Stimulated activated naive CD8-positive, alpha-beta T cell treated with anti-CD3 and anti-CD28 coated beads, Interleukin-15, Interleukin-2, amounts not matched to agents 100 U/mL and 50 U/mL, for 24 hours (primary cell): ENCODE data around the gene HAGH.

Experiments
- ATAC-seq: fragments of 150-1000 bp; cut with Tn5 transposase; one replicate; pipeline ENCODE4 v1.10.0; 2021
- DNase-seq: peaks from one replicate; pipeline ENCODE4 v3.0.0; 2021

HAGH gene

DNA sequence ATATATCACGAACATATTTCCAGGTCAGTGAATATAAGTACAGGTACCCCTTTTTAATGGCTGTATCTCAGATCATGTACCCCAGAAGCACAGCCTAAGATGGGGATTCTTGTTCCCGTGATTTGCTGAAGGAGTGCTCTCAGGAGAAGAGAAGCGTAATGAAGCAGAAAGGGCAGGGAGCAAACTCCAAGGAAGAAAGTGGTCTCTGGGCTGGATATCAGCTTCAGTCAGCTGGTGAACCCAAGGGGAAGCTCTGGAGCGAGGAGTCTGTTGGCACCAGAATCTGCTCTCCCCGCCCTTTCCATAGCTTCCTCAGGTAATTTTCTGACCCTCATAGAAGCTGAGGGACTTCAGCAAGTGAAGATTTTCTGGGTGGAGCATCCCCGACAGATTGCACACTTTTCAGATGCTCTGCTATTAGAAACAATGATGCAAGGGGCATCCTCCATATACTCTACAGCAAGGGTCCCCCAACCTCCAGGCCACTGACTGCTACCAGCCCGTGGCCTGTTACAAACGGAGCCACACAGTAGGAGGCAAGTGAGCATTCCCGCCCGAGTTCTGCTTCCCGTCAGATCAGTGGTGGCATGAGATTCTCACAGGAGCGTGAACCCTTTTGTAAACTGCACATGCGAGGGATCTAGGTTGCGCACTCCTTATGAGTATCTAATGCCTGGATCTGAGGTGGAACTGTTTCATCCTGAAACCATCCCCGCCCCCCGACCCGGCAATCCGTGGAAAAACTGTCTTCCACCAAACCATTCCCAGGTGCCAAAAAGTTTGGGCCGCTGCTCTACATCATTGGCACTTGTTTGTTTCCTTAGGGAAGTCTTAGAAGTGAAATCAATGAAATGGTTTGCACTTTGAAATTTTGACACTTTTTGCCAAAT, 4.8 kb upstream of the HAGH start:
- DNase-seq (no peak), ATAC-seq (no peak)

DNA sequence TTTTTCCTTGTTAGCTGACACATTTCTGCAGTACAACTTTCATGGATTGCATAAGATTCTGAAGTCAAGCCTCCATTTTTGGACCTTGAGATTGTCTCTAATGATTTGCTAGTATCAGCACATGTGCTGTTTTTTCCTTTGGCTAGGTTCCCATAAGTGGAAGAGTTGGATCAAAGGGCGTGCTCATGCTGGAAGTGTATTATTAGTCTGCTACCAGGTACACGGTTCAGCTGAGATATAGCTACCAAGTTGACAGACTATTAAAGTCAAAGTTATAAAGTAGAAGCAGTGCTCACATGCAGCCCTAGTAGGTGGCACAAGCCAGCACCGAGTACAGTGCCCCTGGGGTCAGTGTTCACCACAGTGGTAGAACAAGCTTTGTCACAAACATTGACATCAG, 3.6 kb upstream of the HAGH start:
- DNase-seq: no peak
- ATAC-seq: no peak

GRCh38 chr16:1828645-1829410, 2.2 kb upstream of the HAGH start:
- ATAC-seq (no peak), DNase-seq (no peak)

- ATAC-seq (peak; percentile 77), DNase-seq (peak; percentile 62)
Measured at GRCh38 chr16:1825864-1826690, 548 bp downstream of the HAGH start.

DNA sequence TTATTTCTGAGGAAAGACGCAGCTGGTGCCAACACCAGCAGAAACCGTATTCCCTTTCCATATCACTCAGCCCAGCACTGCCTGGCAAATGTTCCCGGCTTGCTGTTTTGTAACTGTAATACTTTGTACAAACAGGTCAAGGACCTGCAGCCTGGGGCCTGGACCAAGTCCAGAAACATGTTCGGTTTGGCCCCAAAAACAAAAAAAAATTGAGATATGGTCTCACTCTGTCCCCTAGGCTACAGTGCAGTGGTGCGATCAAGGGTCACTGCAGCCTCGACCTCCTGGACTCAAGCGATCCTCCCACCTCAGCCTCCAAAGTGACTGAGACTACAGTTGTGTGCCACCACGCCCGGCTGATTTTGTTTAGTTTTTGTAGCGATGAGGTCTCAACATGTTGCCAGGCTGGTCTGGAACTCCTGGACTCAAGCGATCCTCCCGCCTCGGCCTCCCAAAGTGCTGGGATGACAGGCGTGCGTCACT, 1.2 kb downstream of the HAGH start:
- ATAC-seq: no peak
- DNase-seq: no peak

- ATAC-seq (no peak), DNase-seq (peak; percentile 28)
Measured at GRCh38 chr16:1823821-1824220, 2.8 kb downstream of the HAGH start.

GRCh38 chr16:1822801-1823200, 3.8 kb downstream of the HAGH start:
- no peak for DNase-seq
- ATAC-seq: no peak

DNA sequence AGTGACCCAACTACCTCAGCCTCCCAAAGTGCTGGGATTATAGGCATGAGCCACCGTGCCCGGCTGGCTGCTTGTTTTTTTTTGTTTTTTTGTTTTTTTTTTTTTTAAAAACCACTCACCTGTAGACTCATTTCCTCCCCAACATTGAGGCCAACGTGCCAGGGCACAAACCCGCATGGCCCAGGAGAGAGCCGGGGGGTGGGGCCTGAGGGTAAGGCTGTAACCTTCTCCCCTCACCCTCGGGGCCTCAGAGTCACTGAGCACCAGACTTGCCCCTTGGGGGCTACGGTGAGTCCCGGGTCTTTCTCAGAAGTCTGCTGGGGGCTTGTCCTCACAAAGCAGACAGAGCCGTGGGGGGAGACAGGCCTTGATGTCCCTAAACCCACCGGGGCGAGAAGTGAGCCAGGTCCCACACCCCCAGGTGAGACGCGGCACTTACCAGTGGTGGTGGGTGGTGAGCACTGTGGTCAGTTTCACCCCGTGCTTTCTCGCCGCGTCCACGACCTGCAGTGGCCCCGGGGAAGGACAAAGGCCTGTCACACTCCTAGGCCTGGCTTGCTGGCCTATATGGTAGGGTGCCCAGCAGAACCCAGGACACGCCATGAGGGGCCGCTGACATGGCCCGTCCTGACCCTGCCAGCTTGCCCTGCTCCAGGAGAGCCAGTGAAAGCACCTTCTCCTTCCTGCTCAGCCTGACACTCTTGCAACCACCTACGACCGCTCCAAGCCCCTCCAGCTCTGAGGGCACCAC, 4.6 kb downstream of the HAGH start:
- DNase-seq (no peak), ATAC-seq (no peak)

GRCh38 chr16:1820946-1821290, 5.7 kb downstream of the HAGH start:
- DNase-seq (no peak), ATAC-seq (no peak)

- DNase-seq (no peak), ATAC-seq (no peak)
Measured at GRCh38 chr16:1820096-1820945, 6.3 kb downstream of the HAGH start.

DNA sequence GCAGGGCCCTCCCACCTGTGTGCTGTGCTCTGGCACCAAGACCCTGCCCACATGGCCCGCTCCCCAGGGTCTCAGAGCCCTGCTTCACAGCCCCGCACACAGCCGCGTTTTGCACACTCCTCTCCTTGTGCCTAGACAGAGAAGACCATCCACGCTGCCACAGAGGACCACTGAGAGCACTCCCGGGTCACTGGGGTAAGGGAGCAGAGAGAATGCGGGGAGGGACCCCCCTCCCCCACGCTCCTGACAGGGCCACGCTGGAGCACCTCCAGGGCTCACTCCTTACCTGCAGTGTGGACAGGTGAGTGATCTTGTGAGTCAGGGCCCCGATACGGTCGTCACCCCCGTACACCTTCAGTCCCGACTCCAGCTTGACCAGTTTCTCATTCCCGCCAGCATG, 7.0 kb downstream of the HAGH start:
- no peak for ATAC-seq
- no peak for DNase-seq

- DNase-seq (no peak), ATAC-seq (no peak)
Measured at GRCh38 chr16:1818873-1819525, 7.6 kb downstream of the HAGH start.

GRCh38 chr16:1818204-1818872, 8.3 kb downstream of the HAGH start:
- ATAC-seq: no peak
- no peak for DNase-seq

- ATAC-seq (no peak), DNase-seq (no peak)
Measured at GRCh38 chr16:1817716-1818115, 8.9 kb downstream of the HAGH start.

DNA sequence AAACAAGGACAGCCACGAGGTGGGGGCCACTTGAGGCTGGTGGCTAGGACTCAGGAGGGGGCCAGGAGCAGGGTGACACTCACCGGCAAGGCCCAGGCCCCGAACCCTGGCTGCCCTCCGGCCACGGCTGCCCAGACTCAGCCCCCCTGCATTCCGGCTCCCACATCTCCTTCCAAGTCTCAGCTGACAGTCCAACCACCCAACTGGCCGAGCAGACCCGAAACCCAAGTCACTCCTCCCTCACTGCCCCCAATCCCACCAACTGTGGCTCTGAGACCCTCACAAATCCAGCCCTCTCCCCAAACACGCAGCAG, 9.4 kb downstream of the HAGH start:
- no peak for ATAC-seq

DNA sequence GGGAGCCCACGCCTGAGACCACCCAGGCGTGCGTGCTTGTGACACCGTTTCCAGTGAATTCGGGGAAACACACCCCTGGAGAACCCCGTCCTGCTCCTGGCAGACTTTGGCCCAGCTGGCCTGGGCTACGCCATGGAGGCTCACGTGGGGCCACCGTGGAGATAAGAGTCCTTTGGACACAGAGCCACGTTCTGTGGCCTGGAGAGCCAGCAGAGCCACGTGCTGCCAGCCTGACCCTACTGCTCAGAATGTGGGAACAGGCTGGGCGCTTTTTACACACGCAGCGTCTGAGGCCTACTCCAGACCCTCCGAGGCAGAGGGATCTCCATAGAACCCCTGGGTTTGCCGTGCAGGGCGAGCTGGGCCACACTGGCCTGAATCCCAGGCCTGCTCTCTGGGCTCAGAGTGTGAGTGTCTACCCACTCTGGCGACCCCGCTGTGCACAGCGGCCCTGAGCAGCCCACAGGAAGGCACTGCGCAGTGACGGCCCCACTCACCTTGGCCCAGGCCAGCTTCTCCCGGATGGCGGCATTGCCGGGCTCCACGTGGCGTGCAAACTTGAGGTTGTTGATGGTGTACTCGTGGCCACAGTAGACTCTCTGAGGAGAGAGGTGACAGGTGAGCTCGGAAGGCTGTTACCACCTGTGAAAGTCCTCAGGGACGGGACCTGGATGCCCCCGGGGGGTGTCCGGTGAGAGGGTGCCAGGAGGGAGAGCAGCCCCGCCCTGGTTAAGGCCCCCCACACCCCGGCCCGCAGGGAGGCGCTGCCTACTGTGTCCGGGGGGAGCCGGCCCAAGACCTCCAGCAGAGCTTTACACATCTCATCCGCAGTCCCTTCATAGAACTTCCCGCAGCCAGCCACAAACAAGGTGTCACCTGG, 10.0 kb downstream of the HAGH start:
- DNase-seq (no peak), ATAC-seq (no peak)

More for the DNA sequence above, 9.4 kb downstream of the HAGH start:
- DNase-seq: no peak

DNA sequence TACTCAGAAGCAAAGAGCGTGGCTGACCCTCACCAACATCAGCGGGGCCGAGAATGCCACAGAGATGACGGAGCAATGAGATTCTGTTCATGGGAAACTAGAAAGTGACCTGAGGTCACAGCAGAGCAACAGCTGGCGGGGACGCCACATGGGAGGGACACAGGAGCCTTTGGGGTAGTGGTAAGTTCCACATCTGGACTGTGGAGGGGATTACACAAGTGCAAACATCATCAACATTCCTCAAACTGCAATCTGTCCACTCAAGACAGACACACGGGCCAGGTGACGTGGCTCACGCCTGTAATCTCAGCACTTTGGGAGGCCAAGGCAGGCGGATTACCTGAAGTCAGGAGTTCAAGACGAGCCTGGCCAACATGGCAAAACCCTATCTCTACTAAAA, 11.2 kb downstream of the HAGH start:
- no peak for ATAC-seq
- no peak for DNase-seq

DNA sequence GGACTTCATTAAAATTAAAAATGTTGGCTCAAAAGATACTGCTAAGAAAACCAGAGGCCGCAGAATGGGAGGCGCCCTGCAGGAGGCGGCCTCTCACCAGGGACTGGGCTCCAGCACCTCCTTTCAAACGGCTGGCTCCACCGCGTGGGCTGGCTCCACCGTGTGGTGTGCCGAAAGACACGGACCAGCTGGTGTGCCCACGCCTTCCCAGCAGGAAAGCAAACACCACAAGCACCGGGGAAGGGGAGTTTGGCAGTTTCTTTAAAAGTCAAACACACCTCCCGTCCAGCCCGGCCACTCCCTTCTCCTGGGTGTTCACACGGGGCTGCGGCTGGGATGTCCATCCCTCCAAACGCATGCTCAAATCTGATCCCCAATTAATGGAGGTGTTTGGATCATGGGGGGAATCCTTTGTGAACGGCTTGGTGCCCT, 13.9 kb downstream of the HAGH start:
- ATAC-seq: peak; percentile 75
- DNase-seq: peak; percentile 67

DNA sequence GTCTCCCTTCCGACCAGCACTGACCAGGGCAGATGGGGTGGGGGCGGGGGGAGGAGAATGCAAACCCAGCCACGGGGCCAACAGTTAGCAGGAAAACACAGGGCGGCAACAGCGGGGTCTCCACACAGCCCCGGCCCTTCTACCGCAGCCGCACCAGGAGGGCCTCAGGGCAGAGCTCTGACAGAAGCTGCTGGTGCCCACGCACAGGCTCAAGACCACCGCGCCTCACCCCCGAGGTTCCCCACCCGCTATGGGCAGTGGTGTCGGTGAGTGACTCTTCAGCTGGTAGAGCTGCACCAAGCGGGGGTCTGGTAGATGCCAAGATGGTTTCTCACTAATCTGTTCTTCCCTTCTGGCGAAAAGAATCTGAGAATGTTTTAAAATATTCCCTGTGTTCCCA, 16.1 kb downstream of the HAGH start:
- DNase-seq (no peak), ATAC-seq (no peak)
